ENCODE measurements around the gene SLC5A4.

Gene SLC5A4

GRCh38 chr22:32206774-32207758 is 48.1 kb downstream of the SLC5A4 start:
- H3K36me3 ChIP-seq (replicated peaks; ENCODE audit: low read depth, low read length) = no peaks in the 10 kb centered on the region
- no peaks in the 10 kb centered on the region for H3K4me1 ChIP-seq (ENCODE audit: low read length)
- H3K9ac ChIP-seq (ENCODE audit: low read length) = no peak overlapping the region
- H3K4me3 ChIP-seq (ENCODE audit: low read length) = no peak overlapping the region
- TF ChIP-seq CTCF (IDR thresholded peaks at IDR 0.05; ENCODE audit: low read depth, low read length) (peak; percentile 79), EZH2phosphoT487 (IDR thresholded peaks at IDR 0.05; ENCODE audit: low read depth) (no peak)
- no peaks in the 10 kb centered on the region for H3K79me2 ChIP-seq (ENCODE audit: low read length)
- no peaks in the 10 kb centered on the region for H3K27me3 ChIP-seq (ENCODE audit: low read depth, low read length)
- no peak overlapping the region for H3K27ac ChIP-seq (ENCODE audit: low read length)
- H4K20me1 ChIP-seq (ENCODE audit: insufficient read depth, low read length) = no peaks in the 10 kb centered on the region
- no peak overlapping the region for H3K4me2 ChIP-seq (ENCODE audit: low read length)
- no peak overlapping the region for H2AFZ ChIP-seq (ENCODE audit: low read depth, low read length)
- H3K9me3 ChIP-seq (ENCODE audit: insufficient read depth, low read length) = no peaks in the 10 kb centered on the region

DNA sequence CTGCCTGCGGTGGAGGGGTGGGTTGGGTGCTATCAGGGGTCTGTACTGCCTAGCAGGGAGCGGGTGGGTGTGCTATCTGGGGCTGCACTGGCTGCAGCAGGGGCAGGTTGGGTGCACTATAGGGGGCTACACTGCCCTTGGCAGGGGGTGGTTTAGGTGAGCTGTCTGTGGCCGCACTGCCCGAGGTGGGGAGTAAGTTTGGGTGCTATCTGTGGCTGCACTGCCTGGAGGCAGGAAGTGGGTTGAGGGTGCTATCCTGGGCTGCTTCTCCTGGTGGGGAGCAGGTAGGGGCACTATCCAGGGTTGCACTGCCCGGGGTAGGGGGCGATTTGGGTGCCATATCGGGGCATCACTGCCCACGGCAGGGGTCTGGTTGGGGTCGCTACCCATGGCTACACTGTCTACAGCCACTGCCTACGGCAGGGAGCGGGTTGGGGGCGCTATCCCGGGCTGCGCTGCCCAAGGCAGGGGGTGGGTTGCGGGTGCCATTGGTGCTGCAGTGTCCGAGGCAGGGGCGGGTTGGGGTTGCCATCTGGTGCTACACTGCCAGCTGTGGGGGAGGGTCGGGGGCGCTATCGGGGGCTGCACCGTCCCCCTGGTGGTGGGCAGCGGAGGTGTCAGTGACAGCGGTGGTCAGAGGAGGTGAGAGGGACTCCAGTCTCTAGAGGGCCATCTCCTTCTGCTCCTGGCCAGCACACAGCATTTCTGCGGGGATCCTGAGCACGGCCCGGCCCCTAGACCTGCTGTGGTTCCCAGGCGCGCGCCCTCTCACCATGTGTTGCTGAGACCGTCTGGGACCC is 49.0 kb downstream of the SLC5A4 start:
- Histone ChIP-seq H3K9me3 (ENCODE audit: insufficient read depth, low read length) (no peaks in the 10 kb centered on the region), H3K4me1 (ENCODE audit: low read length) (no peaks in the 10 kb centered on the region), H3K79me2 (ENCODE audit: low read length) (no peaks in the 10 kb centered on the region), H3K27me3 (ENCODE audit: low read depth, low read length) (no peaks in the 10 kb centered on the region), H4K20me1 (ENCODE audit: insufficient read depth, low read length) (no peaks in the 10 kb centered on the region), H3K36me3 (replicated peaks; ENCODE audit: low read depth, low read length) (no peaks in the 10 kb centered on the region), H3K4me2 (ENCODE audit: low read length) (no peak overlapping the region), H2AFZ (ENCODE audit: low read depth, low read length) (no peak overlapping the region), H3K9ac (ENCODE audit: low read length) (no peak overlapping the region), H3K4me3 (ENCODE audit: low read length) (no peak overlapping the region), H3K27ac (ENCODE audit: low read length) (no peak overlapping the region)
- TF ChIP-seq CTCF (IDR thresholded peaks at IDR 0.05; ENCODE audit: low read depth, low read length) = no peak
- no peak for TF ChIP-seq EZH2phosphoT487 (IDR thresholded peaks at IDR 0.05; ENCODE audit: low read depth)

DNA sequence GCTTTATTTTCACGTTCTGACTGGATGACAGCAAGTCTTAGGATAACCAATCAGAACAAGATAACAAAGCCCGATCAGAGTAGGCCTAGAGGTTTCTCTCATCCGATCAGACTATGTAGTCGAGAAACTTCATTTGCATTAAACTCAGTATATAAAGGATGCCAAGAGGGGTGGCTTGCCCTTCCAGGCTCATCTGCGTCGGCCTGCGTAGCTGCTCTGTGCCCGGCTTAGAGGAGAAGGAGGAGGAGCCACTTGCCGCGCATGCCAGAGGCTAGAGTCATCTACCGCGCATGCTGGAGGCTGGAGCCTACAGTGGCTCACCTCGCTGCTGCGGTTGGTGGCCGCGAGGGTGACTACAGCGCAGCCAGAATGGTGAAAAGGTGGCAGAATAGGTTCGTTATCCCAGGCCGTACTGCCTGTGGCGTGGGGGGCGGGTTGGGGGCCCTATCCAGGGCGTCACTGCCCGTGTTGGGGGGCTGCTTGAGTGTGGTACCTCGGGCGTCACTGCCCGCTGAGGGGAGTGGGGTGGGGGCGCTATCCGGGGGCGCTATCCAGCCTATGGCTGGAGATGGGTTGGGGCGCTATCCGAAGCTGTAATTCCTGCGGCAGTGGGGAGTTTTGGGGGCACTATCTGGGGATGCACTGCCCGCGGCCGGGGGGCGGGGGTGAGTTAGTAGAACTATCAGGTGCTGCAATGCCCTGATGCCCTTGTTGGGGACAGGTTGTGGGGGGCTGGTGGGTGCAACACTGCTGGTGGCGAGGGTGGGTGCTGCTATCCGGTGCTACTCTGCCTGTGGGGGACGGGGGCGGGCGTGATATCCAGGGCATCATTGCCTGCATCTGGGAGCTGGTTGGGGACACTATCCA is 50.1 kb downstream of the SLC5A4 start, which contains the start of gene RFPL2:
Gene RFPL2 (minus strand): TSS at position 218 of the 867 bp plus-strand sequence. CDS start 2,622 bp downstream, outside the sequence.
- no peaks in the 10 kb centered on the region for H3K79me2 ChIP-seq (ENCODE audit: low read length)
- no peaks in the 10 kb centered on the region for H3K36me3 ChIP-seq (replicated peaks; ENCODE audit: low read depth, low read length)

More for the DNA sequence above, 50.1 kb downstream of the SLC5A4 start, which contains the start of gene RFPL2:
- Histone ChIP-seq H3K9me3 (ENCODE audit: insufficient read depth, low read length) (no peaks in the 10 kb centered on the region), H3K27me3 (ENCODE audit: low read depth, low read length) (no peaks in the 10 kb centered on the region), H3K4me2 (ENCODE audit: low read length) (peak within 1 kb of the TSS; percentile 51), H3K9ac (ENCODE audit: low read length) (no peak within 1 kb of the TSS), H3K27ac (ENCODE audit: low read length) (no peak within 1 kb of the TSS), H3K4me1 (ENCODE audit: low read length) (no peaks in the 10 kb centered on the region), H2AFZ (ENCODE audit: low read depth, low read length) (peak within 1 kb of the TSS; percentile 56; the same call in 1 of the 2 replicates), H4K20me1 (ENCODE audit: insufficient read depth, low read length) (no peaks in the 10 kb centered on the region), H3K4me3 (ENCODE audit: low read length) (peak within 1 kb of the TSS; percentile 66)
- TF ChIP-seq CTCF (IDR thresholded peaks at IDR 0.05; ENCODE audit: low read depth, low read length) (no peak), EZH2phosphoT487 (IDR thresholded peaks at IDR 0.05; ENCODE audit: low read depth) (no peak)
